GM18951 (cell line): ENCODE data around the gene NTN1.

Experiments used
- POLR2A ChIP-seq: IDR thresholded peaks from 4 replicates; pipeline ENCODE4 v1.6.1; 2011; ENCODE audit warnings: mild to moderate bottlenecking; ENCODE audit not compliant: insufficient read length, insufficient read depth; ENCODE audit errors: extremely low read depth
- in situ Hi-C: fragments of 300-500 bp; cut with MboI; formaldehyde crosslinking; loops from one replicate; pipeline ENCODE4 v1.12.0; 2022; ENCODE audit warnings: low sequenced_read_pairs, mixed read lengths, inconsistent platforms; ENCODE audit not compliant: unreplicated experiment

The NTN1 gene

DNA sequence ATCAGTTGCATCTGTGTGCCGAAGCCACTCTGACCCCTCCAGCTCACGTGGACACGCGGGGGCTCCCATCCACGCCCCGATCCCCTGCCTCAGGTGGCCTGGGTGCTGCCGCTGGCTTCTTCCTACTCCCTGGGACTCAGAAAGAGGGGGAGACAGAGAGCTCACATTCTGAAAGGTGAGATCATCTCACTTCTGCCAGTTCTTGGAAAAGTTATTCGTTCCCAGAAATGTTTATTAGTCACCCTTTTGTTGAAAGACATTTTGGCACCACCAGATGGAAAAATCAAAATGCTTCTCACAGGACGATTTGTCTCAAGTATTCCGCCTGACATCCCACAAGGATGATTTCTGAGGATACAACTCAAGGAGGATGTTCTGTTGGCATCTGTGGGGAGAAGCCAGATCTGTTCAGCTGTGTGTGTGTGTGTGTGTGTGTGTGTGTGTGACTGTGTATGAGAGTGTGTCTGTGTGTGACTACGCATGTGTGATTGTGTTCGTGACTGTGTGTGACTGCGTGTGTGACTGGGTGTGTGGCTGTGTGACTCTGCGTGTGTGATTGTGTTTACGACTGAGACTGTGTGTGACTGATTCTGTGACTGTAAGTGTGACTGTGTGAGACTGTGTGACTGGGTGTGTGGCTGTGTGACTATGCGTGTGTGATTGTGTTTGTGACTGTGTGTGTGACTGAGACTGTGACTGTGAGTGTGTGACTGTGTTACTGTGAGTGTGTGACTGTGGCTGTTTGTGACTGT is 207.3 kb downstream of the NTN1 start:
- no peak for TF ChIP-seq POLR2A

DNA sequence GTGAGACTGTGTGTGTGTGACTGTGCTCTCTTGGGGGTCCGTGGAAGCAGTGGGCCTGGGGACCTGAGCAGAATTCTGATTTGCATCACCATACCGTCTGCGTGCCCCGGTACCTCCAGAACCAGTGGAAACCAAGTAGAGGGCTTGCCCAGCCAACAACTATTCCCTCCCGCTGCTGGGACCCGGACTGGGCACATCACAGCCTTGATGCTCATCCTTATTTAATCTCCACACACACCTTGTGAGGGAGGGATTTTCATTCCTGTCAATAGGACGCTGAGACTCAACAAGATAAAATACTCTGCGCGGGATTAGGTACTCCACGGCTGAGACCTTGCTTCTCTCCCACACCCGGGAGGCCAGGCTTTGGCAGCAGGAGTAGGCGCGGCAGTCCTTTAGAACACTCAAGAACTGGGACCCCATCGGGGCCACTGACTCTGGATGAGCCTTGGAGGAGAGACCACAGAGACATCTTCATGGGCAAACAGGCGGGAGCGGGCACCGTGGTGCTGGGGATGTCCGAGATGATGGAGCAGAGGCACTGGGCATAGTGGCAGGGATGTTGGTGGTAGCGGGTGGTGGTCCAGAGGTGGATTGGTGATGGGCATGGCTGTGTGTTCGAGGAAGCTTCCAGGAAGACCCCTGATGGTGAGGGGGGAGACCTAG is 208.0 kb downstream of the NTN1 start:
- in situ Hi-C loops, result no loop called here
- no peak for TF ChIP-seq POLR2A

More for the DNA sequence above, 207.3 kb downstream of the NTN1 start:
- in situ Hi-C loops, result no loop called here

DNA sequence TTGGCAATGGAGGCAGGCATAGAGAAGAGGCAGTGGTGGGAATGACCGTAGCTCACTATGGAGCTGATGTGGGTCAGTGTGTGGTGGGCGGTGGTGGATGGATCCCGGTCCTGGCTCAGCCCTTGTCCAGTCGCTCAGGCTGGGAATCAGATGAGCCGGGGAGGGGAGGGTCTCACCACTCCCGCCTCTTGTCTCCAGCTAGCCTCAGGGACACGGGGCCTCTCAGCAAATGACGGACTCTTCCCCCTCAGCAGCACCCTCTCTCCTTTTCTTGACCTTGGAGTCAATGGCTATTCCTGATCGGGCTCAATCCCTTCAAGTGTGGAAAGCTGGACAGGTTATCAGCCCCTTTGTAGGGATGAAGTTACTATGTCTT is 208.5 kb downstream of the NTN1 start:
- in situ Hi-C loops, result no loop called here
- no peak for TF ChIP-seq POLR2A

DNA sequence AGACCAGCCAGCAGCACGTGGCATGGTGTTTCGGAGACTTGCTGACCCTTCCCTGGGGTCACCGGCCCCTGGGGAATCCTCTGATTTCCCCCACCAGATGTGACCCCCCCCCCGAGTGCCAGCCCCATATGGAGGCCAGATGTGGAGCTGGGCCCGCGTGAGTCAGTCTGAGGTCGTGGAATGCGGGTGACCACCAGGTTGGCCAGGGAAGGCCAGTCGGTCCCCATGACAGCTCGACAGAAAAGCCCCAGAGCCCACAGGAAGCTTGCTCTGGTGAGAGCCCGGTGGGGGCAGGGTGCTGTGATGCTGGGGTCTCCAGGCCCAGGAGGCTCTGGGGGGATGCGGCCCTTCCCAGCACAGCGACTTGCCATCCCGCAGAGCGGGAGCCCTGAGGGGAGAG is 209.0 kb downstream of the NTN1 start:
- in situ Hi-C loops, result no loop called here
- no peak for TF ChIP-seq POLR2A

DNA sequence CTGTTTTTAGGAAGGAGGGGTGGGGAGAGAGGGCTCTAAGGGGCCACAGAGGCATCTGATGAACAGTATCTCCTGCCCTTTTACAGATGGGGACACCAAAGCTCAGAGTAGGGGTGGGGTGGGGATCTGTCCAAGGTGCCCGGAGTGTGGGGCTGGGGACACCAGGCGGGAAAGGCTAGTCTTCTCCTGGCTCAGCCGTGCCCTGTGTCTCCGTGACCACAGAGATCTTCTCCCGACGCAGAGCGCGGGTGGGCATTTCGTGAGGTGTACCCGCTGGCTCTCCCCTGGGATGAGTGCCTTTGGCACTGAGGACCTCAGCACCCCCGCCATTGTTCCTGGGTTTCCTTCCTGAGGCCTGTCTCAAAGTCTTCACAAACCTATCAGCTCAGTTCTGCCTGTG is 209.6 kb downstream of the NTN1 start:
- in situ Hi-C loops, result no loop called here

DNA sequence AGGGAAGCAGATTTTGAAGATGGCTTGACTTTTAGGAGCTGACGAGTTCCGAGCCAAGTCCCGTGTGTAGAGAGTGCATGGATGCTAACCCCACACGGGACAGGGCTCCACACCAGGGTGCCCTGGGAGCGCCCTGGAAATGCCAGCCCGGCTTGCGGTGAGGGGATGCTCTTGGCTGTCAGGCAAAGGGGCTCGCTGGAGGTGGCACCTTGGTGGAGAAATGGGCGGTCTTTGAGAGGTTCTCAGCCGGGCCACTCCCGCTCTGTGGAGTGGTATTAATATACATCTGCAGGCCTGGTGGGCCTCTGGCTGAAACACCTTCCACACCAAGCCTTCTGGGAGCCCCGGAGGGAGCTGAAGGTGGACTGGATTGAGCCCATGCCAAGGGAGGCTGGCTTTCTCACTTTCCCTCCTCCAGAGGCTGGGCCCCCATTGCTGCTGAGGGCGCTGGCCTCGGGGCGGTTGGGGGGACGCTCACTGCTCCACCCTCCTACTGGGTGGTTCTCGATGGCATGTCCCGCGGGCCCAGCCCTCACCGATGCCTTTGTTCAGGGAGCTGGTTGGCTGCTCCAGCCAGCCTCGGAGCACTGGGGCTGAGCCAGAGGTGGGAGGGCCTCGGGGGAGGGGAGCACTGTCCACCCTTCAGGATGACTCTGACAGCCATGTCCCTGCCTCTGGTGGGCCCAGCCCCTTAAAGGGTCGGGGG is 210.3 kb downstream of the NTN1 start:
- in situ Hi-C loops, result no loop called here
- no peak for TF ChIP-seq POLR2A

More for the DNA sequence above, 209.6 kb downstream of the NTN1 start:
- TF ChIP-seq POLR2A, result no peak

DNA sequence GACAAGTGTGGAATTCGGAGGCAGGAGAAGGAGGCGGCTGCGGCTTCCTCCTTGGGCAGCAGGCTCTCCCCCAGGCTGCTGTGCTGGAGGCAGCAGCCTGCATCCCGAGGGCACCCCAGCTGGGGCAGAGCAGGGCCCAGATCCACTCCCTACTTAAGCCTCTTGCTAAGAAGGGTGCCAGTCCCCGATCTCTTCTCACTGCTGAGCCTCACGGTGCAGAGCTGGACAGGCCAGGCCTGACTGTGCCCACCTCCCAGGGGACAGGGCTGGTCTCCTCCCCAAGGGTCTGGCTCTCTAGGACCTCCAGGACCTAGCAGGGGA is 210.8 kb downstream of the NTN1 start:
- in situ Hi-C loops, result no loop called here
- no peak for TF ChIP-seq POLR2A

DNA sequence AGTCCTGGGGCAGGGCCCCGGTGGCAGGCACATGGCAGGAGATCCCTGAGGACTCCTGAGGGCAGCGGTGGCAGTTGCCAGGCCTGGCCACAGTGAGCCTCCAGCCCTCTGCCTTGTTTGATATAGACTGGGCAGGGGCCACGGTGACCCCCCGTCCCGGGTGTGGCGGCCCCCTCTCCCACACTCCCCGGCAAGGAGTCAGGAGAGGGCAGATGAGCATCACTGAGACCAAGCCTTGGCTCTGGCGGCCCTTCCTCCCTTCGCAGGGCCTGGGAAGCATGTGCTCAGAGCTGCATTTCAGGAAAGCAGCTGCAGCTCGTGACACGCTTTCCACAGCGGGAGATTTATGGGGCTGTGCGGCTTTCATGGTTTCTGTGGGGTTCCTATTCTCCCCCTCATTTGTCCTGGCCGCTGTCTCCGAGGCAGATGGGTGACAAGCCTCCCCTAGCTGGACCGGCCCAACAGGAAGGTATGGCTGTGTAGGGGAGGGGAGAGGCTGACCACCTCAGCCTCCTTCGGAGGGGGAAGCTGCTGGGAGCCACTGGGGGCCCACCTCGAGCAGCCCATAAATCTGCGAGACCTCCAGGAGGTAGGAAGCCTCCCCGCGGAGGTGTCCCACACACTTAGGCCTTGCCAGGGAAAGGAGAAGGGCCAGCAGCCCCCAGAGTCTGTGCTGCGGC is 211.4 kb downstream of the NTN1 start:
- in situ Hi-C loops, result no loop called here
- no peak for TF ChIP-seq POLR2A

DNA sequence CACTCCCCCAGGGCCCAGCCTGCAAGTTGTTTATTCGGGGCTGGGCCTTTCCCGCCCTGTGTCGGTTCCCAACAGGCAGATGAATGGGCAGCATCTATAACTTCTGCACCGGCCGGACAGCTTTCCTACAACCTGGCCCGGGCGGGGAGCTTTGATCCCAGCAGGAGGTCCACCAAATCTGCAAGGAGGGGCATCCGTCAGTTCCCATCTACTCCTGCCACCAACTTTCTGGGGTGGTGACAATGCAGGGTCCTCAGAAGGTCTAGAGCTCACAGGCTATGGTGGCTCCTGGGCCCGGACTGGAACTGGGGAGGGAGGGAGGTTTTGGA is 211.9 kb downstream of the NTN1 start:
- in situ Hi-C loops, result no loop called here
- no peak for TF ChIP-seq POLR2A

DNA sequence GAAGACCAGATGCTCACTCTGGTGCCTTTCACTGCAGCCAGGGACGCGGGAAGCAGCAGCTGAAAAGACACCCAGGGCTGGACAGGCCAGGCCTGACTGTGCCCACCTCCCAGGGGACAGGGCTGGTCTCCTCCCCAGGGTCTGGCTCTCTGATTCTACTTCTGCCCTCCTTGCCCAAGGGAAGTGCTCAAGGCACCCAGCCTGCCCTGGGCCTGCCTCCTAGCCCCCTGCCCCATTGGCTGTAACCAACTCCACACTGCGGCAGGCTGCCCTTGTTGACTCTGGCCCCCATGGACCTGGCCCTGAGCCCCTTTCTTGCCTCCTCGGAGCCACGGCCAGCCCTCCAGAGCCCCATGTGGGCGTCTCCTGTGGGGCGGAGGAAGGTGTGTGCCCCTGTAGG is 212.5 kb downstream of the NTN1 start:
- TF ChIP-seq POLR2A, result no peak
- in situ Hi-C loops, result no loop called here

DNA sequence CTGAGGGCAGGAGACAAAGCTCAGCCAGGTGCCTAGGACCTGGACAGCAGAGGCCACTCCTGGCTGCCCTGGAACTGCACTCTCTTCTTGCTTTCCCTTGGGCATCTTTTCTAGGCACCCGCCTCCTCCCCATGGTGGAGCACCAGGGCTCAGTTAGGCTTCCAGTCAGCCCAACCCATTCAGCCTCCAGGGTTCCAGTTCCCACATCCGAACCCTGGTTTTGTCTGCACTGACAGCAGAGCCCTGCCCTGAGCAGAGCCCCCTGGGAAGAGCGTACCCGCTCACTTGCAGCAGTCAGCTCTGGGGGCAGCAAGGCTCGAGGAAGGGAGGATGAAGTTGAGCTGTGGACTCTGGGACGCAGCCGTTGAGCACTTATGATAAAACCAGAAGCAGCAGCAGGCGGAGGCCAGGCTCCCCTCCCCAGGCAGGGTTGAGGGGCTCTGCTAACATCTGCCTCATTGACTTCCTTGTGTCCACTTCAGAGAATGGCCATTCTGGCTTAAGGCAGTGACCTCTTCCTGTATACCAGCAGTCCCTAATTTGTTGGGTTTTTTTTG is 213.2 kb downstream of the NTN1 start:
- in situ Hi-C loops, result no loop called here
- no peak for TF ChIP-seq POLR2A

DNA sequence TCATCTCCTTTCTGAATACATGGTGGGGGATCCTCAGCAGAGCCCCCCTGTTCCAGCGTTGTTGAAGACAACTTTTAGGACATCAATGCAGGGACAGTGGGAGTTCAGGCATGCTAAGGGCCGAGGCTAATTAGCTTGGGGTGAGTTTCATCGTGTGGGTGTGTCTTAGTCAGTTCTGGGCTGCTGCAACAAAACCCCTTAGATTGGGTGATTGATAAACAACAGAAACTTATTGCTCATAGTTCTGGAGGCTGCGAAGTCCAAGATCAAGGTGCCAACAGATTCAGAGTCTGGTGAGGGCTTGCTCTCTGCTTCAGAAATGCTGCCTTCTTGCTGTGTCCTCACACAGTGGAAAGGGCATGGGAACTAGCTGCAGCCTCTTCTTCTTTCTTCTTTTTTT is 214.0 kb downstream of the NTN1 start:
- TF ChIP-seq POLR2A, result no peak
- in situ Hi-C loops, result no loop called here
